HG03066 (cell line): ENCODE data around the gene EGFL6.
"Not testable (repeated sequence)": the region's sequence is repeated elsewhere in the genome, so short reads cannot be mapped to it uniquely, and the experiment has no call there.

ENCODE experiments used
- ATAC-seq: cut with Tn5 transposase; IDR thresholded peaks from one replicate; pipeline ENCODE4 v1.9.1; 2021; ENCODE audit warnings: low read depth; ENCODE audit not compliant: unreplicated experiment

The EGFL6 gene

DNA sequence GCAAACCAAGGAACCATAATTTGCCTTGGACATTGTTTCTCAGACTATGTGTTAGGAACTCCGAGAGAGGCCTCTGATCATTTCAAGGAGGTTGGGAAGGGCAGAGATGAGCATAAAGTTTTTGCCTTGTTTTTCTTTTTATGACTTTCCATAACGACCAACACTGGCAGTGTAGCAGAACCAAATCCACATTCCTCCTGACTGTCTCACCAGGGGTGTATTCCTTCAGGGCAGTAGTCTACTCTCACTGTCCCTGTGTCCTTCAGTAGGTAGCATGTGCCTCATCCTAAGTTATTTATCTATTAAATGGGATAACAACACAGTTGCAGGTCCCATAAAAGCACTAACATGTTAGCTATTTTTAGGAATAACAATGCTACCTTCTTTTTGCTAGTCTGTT lies 20.8 kb downstream of the EGFL6 start:
- no peak for ATAC-seq

GRCh38 chrX:13590914-13591313 lies 21.5 kb downstream of the EGFL6 start:
- no peak for ATAC-seq

DNA sequence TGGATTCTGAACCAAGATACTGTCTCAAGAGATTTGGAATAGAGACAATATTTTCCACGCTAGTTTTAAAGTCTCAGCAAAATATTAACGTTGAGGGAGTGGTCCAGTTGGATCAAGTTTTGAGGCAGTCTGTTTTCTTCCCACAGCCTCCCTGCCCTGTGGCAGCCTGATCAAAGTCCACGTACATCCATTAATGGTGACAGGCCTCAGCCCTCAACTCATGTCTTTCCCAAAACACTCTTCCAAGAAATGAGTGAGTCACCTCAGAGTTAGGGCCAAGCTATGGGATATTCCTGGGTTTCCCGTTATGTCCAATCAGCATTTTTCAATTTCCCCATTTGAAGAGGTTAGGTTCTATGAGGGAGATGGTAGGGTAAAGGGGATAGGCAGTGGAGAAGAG lies 28.5 kb downstream of the EGFL6 start:
- no peak for ATAC-seq

DNA sequence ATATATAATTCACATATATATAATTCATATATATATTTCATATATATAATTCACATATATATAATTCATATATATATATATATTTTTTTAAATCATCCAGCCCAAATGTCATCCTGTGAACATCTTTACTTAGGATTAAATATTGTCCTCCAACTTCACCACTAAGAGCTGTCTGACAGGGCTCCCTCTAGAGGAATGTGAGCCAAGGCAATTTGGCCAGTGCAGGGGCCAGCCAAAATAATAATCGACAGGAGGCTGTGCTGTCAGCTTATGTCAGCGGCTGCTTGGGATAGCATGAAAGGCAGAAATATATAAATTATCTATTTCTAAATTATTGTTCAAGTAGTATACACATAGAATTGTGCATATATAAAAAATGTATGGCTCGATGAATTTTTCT lies 29.5 kb downstream of the EGFL6 start:
- ATAC-seq = no peak

DNA sequence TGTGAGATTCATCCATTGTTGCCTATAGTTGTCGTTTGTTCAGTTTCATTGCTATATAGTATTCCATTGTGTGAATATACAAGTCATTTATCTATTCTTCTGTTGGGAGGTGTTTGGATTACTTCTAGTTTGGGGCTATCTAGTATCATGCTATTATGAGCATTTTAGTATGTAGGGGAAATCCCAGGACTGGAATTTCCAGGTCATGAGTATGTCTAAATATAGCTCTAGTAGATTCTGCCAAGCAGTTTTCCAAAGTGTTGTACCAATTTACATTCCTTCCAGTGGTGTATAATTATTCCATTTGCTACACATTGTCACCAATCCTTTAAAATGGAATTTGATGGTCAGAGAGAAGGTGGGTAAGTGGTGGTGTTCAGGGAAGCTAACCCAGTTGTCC lies 30.1 kb downstream of the EGFL6 start:
- no peak for ATAC-seq

- ATAC-seq = no peak
These were observed 36.2 kb downstream of the EGFL6 start for GRCh38 chrX:13605611-13606010.

DNA sequence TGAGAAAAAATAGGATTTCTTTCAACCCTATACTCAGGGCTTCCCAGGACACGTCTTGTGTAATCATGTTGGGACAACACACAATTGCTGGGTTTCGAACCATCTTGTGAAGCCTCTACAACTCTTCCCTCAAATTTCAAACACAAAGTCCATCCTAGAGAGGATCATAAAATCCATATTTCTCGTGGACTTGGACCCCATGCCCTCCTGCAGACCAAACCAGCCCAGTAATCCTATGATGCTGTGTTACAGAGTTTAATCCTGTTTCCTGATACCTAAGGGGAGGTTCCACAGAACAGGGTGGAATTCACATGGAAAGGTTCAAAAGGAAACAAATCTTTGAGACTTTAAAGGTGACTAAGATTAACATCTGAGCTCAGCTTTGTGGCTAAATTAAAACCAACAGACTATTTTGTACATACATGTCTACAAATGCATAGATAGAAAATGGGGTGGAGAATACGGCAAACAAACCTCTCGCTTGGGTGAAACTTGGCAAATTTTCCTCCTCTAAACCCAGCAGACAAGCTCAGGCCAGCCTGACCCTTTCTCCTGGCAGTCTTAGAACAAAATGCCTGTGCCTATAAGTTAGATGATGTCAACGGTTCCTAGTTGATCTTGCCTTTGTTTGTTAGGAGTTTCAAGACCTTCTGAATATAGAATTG lies 38.1 kb downstream of the EGFL6 start:
- no peak for ATAC-seq

GRCh38 chrX:13607996-13608365 lies 38.6 kb downstream of the EGFL6 start:
- no peak for ATAC-seq

DNA sequence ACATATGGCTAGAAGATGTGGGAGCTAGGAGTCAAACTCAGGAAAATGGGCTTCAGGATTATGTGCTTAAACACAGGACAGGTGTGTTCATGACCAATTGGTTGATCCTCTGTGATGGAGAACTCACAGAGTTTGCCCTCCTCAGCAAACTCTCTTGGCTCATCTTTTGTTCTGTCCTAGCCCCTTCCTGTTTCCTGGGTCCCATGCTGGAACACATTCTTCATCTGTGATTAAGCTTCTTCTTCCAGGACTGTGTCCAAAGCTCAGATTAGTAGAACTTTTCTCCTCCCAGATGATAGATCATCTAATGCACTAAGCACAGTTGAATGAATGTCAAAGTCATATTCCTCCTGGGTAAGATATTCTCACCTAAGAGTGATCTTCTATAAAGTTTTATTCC lies 44.8 kb downstream of the EGFL6 start:
- ATAC-seq = no peak

GRCh38 chrX:13620207-13620606 lies 50.8 kb downstream of the EGFL6 start:
- no peak for ATAC-seq

GRCh38 chrX:13622401-13622964 lies 53.1 kb downstream of the EGFL6 start:
- no peak for ATAC-seq

DNA sequence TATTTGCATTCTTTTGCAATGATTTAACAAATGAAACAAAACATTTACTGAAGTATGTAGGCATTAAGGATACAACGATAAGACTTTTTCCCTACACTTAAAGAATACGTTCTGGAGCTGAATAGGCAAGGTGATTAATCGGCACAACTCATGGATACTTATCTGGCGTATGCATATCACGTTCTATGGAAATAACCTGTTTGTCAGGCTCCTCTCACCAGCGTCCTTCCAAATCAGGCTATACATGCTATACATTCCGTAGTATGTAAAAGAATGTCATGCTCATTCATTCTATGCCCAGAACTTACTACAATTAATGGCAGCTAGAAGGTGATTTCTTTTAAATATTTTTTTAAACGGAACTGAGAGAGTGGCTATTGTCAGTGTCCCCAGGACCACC lies 57.9 kb downstream of the EGFL6 start:
- ATAC-seq = no peak

GRCh38 chrX:13637224-13637623 lies 67.8 kb downstream of the EGFL6 start:
- not testable (repeated sequence) for ATAC-seq

DNA sequence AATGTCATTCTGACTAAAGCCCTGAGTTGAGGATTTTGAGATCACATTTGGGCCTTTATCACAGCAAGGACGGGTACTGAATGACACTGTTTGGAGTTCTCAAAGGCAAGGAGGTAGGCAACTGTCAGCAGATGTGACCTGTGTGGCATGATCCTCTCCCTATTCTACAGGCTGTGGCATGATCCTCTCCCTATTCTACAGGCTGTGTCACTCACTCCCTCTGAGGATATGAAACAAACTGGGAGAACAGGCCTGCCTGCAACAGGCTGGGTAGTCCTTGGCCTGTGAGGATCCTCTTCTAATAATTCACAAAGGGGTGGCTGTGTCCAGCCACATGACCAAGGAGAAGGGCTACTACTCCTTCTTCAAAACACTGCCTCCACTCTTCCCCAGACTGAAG lies 68.6 kb downstream of the EGFL6 start:
- no peak for ATAC-seq

DNA sequence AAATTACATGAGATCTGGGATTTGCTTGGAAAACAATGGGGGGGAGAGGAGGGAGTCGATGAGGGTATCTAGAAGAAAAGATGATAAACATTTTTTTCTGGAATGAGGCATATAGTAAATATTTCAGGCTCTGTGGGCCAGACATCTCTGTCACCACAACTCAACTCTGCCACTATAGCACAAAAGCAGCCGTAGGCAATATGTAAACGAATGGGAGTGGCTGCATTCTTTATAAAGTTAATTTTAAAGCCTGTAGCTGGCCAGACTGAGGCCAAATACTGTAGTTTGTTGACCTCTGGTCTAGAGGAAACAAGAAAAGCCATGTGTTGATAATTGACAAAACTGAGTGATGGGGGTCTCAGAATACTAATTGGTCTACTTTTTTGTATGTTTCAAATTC lies 69.4 kb downstream of the EGFL6 start:
- ATAC-seq = no peak

DNA sequence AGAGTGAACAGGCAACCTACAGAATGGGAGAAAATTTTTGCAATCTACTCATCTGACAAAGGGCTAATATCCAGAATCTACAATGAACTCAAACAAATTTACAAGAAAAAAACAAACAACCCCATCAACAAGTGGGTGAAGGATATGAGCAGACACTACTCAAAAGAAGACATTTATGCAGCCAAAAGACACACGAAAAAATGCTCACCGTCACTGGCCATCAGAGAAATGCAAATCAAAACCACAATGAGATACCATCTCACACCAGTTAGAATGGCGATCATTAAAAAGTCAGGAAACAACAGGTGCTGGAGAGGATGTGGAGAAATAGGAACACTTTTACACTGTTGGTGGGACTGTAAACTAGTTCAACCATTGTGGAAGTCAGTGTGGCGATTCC lies 72.3 kb downstream of the EGFL6 start:
- not testable (repeated sequence) for ATAC-seq

GRCh38 chrX:13645464-13646153 lies 76.2 kb downstream of the EGFL6 start:
- ATAC-seq = no peak

- no peak for ATAC-seq
These were observed 76.8 kb downstream of the EGFL6 start for GRCh38 chrX:13646154-13646549.

GRCh38 chrX:13647709-13648212 lies 78.4 kb downstream of the EGFL6 start:
- ATAC-seq = no peak

- not testable (repeated sequence) for ATAC-seq
These were observed 78.9 kb downstream of the EGFL6 start for GRCh38 chrX:13648336-13648735.

DNA sequence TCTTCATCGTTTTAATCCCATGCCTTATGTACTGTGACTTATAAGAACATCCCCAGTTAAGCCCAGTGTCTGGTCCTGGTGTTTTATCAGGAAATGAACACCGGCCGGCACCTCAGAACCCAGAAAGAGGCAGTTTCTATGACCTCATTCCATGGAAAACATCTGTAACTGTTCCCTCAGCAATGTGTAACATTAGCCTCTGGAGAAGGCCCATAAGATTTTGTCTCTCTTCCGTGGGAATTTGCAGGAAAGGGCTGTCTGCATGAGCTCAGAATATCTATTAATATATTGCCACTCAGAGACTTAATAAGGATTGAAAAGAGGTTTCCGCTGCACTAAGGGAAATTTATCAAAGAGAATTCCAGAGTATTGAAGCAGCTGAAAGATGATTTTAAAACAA lies 80.4 kb downstream of the EGFL6 start:
- ATAC-seq = no peak

DNA sequence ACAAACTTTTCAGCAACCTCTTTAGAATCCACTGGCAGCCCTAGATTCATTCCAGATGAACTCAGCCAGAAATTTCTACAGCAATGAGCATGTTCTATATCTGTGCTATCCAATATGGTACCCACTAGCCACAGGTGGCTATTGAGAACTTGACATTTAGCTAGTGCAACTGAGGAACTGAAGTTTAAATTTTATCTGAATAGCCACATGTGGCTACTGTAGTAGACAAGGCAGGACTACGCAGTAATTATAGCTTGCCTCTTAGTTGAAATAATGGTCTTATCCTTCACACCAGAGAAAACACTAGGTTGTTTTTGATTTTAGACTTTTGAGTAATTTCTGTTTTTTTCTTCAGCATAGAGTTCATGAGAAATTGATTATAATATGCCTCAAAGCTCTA lies 80.9 kb downstream of the EGFL6 start:
- ATAC-seq = no peak
